K562 (cell line): Measurements from ENCODE around the gene FADS6. TPM values are rescaled to one million over a fixed set of nuclear protein-coding genes. Genes with fewer than 3 reads are reported as not detected.

ENCODE experiments used
- ATAC-seq: fragments of 200-7000 bp; cut with Tn5 transposase; 3 replicates; pipeline ENCODE4 v1.9.1; 2020; ENCODE audit warnings: moderate library complexity
- BruUV-seq: library from RNA; stranded (reverse); fragments of 400-500 nt; replicated peaks from 2 replicates; lab custom pipeline; 2021; lab: Mats Ljungman, UMichigan
- CTCF ChIA-PET: fragments of 300-600 bp; formaldehyde crosslinking; extraction: SDS; loops from one replicate; lab custom pipeline; 2021; ENCODE audit warnings: low intra/inter-chr PET ratio; lab: Yijun Ruan, JAX
- POLR2A ChIA-PET: fragments of 300-600, 350-650 bp; sonication (Branson Sonifier 250); formaldehyde crosslinking; extraction: SDS; loops from one replicate; lab custom pipeline; 2021; ENCODE audit warnings: antibody characterized with exemption, inconsistent platforms; lab: Yijun Ruan, JAX
- DNase-seq, 4 experiments: peaks; one replicate each; pipeline versions ENCODE4 v3.0.0 to v3.0.0-alpha.2; 2011 to 2018; ENCODE audit warnings: low spot score in 3 of 4, mixed read lengths in 3 of 4; ENCODE audit errors: extremely low read depth in 1 of 4
- FAIRE-seq: peaks from 2 replicates; lab custom pipeline; 2011; peaks lifted over from hg19 to GRCh38; lab: Jason Lieb, UNC
- H2AFZ ChIP-seq: 2 replicates; pipeline ENCODE4 v1.6.0; 2011; ENCODE audit warnings: low read depth, low read length, control low read depth, inconsistent platforms
- H3K27ac ChIP-seq: fragments of 200-600 bp; 3 replicates; pipeline ENCODE4 v1.8.0; 2011; ENCODE audit warnings: low read depth, mild to moderate bottlenecking, control low read depth, inconsistent platforms, low read length, moderate library complexity, mixed read lengths; ENCODE audit errors: extremely low read depth
- H3K27me3 ChIP-seq, 2 experiments: fragments of 300-600 bp in 1 of 2; 2 replicates in 1 of 2; 3 replicates in 1 of 2; pipeline versions ENCODE4 v1.6.0 to v1.8.0; 2011; ENCODE audit warnings: inconsistent platforms in 2 of 2, low read length in 2 of 2, mild to moderate bottlenecking in 1 of 2, mixed read lengths in 1 of 2, moderate library complexity in 1 of 2; ENCODE audit not compliant: control insufficient read depth in 2 of 2, insufficient read depth in 2 of 2
- H3K36me3 ChIP-seq: fragments of 300-600 bp; 3 replicates; pipeline ENCODE4 v1.8.0; 2011; ENCODE audit warnings: mild to moderate bottlenecking, low read length, inconsistent platforms; ENCODE audit not compliant: control insufficient read depth, insufficient read depth
- H3K4me1 ChIP-seq, 2 experiments: fragments of 200-600 bp in 1 of 2; replicated peaks in 1 of 2; 2 replicates in 1 of 2; 3 replicates in 1 of 2; pipeline versions ENCODE4 v1.5.1 to v1.8.0; 2011; ENCODE audit warnings: inconsistent platforms in 2 of 2, low read length in 2 of 2, mild to moderate bottlenecking in 1 of 2, mixed read lengths in 1 of 2, moderate library complexity in 1 of 2; ENCODE audit not compliant: control insufficient read depth in 2 of 2, insufficient read depth in 2 of 2
- H3K4me2 ChIP-seq: 2 replicates; pipeline ENCODE4 v1.6.1; 2011; ENCODE audit warnings: low read length, control low read depth, inconsistent platforms, mixed read lengths; ENCODE audit not compliant: insufficient read depth
- H3K4me3 ChIP-seq: fragments of 200-600 bp; sonication (generic), shearing (Covaris generic); 2 replicates; pipeline ENCODE4 v1.5.1; 2016; ENCODE audit warnings: control low read depth, inconsistent platforms
- H3K79me2 ChIP-seq: fragments of 200-600 bp; 3 replicates; pipeline ENCODE4 v1.8.0; 2011; ENCODE audit warnings: low read length, inconsistent platforms; ENCODE audit not compliant: control insufficient read depth, insufficient read depth
- H3K9ac ChIP-seq, 2 experiments: 2 replicates each; pipeline versions ENCODE4 v1.6.0 to v1.6.1; 2011; ENCODE audit warnings: low read depth in 2 of 2, low read length in 2 of 2, control low read depth in 1 of 2, inconsistent platforms in 1 of 2, mild to moderate bottlenecking in 1 of 2, mixed read lengths in 1 of 2; ENCODE audit not compliant: insufficient read depth in 1 of 2
- H3K9me1 ChIP-seq: one replicate; pipeline ENCODE4 v1.6.0; 2011; ENCODE audit warnings: inconsistent platforms, mild to moderate bottlenecking, low read length, moderate library complexity; ENCODE audit not compliant: control insufficient read depth, insufficient read depth
- H3K9me3 ChIP-seq: replicated peaks from 2 replicates; pipeline ENCODE4 v1.5.1; 2011; ENCODE audit warnings: low read depth, low read length, inconsistent platforms; ENCODE audit not compliant: control insufficient read depth, insufficient read depth
- H4K20me1 ChIP-seq: replicated peaks from 2 replicates; pipeline ENCODE4 v1.6.1; 2011; ENCODE audit warnings: low read length, inconsistent platforms, mixed read lengths; ENCODE audit not compliant: control insufficient read depth, insufficient read depth
- ARID2 ChIP-seq: fragments of 450-650 bp; IDR thresholded peaks from 2 replicates; pipeline ENCODE4 v1.6.1; 2017; ENCODE audit warnings: antibody characterized with exemption, mild to moderate bottlenecking
- HDGF ChIP-seq: fragments of 450-650 bp; IDR thresholded peaks from 2 replicates; pipeline ENCODE4 v1.6.1; 2016
- TCF3 ChIP-seq: sonication (generic); formaldehyde crosslinking; IDR thresholded peaks from 2 replicates; pipeline ENCODE4 v1.4.0; 2020; ENCODE audit warnings: mild to moderate bottlenecking, missing genetic modification reagents
- ZBED1 ChIP-seq: IDR thresholded peaks from 2 replicates; pipeline ENCODE4 v1.6.1; 2014
- WGBS: fragments of 100-300 bp; shearing (Covaris generic); methylation state at CpG from one replicate; pipeline ENCODE4 v1.1.6; 2016; ENCODE audit warnings: low coverage, mixed read lengths; ENCODE audit not compliant: insufficient coverage; ENCODE audit errors: missing lambda C conversion rate; 5-methylcytosine and 5-hydroxymethylcytosine counted together
- in situ Hi-C: fragments of 300-500 bp; cut with MboI; formaldehyde crosslinking; loops from 4 replicates; pipeline ENCODE4 v1.15.0; 2018; ENCODE audit warnings: inconsistent platforms, mixed read lengths
- intact Hi-C: fragments of 100-400 bp; cut with micrococcal nuclease; formaldehyde crosslinking; loops from 2 replicates; pipeline ENCODE4 v1.14.2; 2022
- polyA plus RNA-seq, 8 experiments: library from polyadenylated mRNA; depleted of rRNA in 4 of 8; stranded (reverse) in 5 of 8; unstranded in 3 of 8; fragments of >200 nt; fragmentation: Nextera tagmentation in 2 of 8; fragmentation: Illumina TruSeq in 1 of 8; extraction: Ambion mirVana in 2 of 8; extraction: Trizol in 1 of 8; gene quantifications; 2 replicates each; pipeline versions ENCODE4 v1.2.1 to v1.2.3, GENCODE V29; 2011 to 2014; ENCODE audit warnings: inconsistent platforms in 1 of 8, missing spikeins in 1 of 8
- total RNA-seq, 7 experiments: library from RNA; depleted of rRNA in 6 of 7; stranded (reverse); fragments of >200 nt in 6 of 7; fragmentation: Illumina TruSeq in 2 of 7; extraction: Trizol in 2 of 7; gene quantifications; 2 replicates each; pipeline versions ENCODE4 v1.2.1 to v1.2.3, GENCODE V29; 2011 to 2021; ENCODE audit warnings: low replicate concordance in 1 of 7
- TF ChIP-seq, protein P1 (sequence below): fragments of 450-650 bp; IDR thresholded peaks from 2 replicates; pipeline ENCODE4 v1.6.1; 2018; ENCODE audit not compliant: partially characterized antibody
- TF ChIP-seq, protein P2 (sequence below): fragments of 450-650 bp; IDR thresholded peaks from 2 replicates; pipeline ENCODE4 v1.6.1; 2016; ENCODE audit warnings: antibody characterized with exemption

The FADS6 gene
- total and polyA plus RNA-seq, 9 of the 15 experiments (the other 6 are each of a cell fraction or from before 2014, with no cell fraction given) = 0.18 to 0.22 TPM; not detected in 7

DNA sequence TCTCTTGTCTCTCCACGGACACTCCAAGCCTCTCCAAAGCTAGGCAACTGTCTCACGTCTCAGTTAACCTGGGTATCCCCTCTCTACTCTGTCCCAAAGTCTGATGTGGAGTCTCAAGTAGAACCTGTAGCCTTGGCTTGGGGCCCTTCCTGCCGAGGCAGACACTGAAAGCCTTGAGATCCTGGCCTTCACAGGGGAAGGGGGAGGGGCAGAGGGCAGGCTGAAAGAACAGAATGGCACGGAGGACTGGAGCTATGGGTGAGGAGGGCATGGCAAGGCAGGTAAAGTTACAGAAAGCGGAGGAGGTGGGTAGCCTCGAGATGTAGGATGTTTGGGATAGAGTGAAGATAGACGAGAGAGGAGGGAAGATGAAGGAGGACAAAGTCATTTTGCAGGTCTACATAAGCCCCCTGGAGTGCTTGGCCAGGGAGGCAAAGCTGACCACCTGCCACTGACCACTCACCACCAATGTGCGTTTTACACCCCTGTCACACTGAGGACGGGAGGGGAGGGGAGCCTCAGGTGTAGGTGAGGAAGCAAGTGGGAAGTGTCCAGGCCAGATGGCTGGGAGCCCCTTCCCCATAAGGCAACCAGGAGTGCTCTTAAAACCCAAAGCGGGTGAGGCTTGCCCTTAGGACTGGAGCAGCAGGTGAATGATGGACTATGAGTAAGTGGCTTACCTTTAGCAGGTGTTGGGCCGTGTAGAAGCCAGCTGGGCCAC is 21.9 kb downstream of the FADS6 start:
- Histone ChIP-seq H3K36me3 (peaks cover 19% of the 10 kb centered on the region; the same call in 1 of the 3 replicates), H3K79me2 (peaks cover 29% of the 10 kb centered on the region), H4K20me1 (no peaks in the 10 kb centered on the region; the same call in 1 of the 2 replicates), H3K9me3 (no peaks in the 10 kb centered on the region), H3K4me2 (peak overlapping the region; percentile 94), H3K9ac (peak overlapping the region; percentile 82 to 97; a peak in 3 of 4 replicates), H3K9me1 (no peaks in the 10 kb centered on the region), H3K27me3 (no peaks in the 10 kb centered on the region), H3K27ac (peak overlapping the region; percentile 13; the same call in 1 of the 3 replicates), H2AFZ (no peak overlapping the region), H3K4me1 (peaks cover 67 to 68% of the 10 kb centered on the region in 2 experiments), H3K4me3 (peak overlapping the region; percentile 72)
- WGBS = 59% methylated on average over 8 of the region's 11 CpGs
- no peak for DNase-seq
- TF ChIP-seq, protein P1, sequence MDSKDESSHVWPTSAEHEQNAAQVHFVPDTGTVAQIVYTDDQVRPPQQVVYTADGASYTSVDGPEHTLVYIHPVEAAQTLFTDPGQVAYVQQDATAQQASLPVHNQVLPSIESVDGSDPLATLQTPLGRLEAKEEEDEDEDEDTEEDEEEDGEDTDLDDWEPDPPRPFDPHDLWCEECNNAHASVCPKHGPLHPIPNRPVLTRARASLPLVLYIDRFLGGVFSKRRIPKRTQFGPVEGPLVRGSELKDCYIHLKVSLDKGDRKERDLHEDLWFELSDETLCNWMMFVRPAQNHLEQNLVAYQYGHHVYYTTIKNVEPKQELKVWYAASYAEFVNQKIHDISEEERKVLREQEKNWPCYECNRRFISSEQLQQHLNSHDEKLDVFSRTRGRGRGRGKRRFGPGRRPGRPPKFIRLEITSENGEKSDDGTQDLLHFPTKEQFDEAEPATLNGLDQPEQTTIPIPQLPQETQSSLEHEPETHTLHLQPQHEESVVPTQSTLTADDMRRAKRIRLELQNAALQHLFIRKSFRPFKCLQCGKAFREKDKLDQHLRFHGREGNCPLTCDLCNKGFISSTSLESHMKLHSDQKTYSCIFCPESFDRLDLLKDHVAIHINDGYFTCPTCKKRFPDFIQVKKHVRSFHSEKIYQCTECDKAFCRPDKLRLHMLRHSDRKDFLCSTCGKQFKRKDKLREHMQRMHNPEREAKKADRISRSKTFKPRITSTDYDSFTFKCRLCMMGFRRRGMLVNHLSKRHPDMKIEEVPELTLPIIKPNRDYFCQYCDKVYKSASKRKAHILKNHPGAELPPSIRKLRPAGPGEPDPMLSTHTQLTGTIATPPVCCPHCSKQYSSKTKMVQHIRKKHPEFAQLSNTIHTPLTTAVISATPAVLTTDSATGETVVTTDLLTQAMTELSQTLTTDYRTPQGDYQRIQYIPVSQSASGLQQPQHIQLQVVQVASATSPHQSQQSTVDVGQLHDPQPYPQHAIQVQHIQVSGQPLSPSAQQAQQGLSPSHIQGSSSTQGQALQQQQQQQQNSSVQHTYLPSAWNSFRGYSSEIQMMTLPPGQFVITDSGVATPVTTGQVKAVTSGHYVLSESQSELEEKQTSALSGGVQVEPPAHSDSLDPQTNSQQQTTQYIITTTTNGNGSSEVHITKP = no peak
- TF ChIP-seq TCF3 (no peak), ZBED1 (no peak), ARID2 (0 out of 2 replicates have a peak, but pooled peaks have one; percentile 15), HDGF (0 out of 2 replicates have a peak, but pooled peaks have one; percentile 61)
- TF ChIP-seq, protein P2, sequence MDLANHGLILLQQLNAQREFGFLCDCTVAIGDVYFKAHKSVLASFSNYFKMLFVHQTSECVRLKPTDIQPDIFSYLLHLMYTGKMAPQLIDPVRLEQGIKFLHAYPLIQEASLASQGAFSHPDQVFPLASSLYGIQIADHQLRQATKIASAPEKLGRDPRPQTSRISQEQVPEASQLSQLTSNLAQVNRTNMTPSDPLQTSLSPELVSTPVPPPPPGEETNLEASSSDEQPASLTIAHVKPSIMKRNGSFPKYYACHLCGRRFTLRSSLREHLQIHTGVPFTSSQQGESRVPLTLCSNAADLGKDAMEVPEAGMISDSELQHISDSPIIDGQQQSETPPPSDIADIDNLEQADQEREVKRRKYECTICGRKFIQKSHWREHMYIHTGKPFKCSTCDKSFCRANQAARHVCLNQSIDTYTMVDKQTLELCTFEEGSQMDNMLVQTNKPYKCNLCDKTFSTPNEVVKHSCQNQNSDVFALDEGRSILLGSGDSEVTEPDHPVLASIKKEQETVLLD = 0 out of 2 replicates have a peak, but pooled peaks have one; percentile 19
- FAIRE-seq = no peak
- POLR2A ChIA-PET = interaction anchor here (1.1 to 4.2 kb wide), 5 partner anchors 9 to 89 kb away, joined by 3 to 62 read pairs (median 6); partner anchors contain the start of gene GRIN2C
- CTCF ChIA-PET = no interaction called here
- in situ Hi-C loops = no loop called here
- no peak for ATAC-seq
- intact Hi-C loops = loop anchor here (10.0 kb wide), 1 partner anchor 163 kb away; no protein-coding TSS in a partner anchor
- no TSS peak for BruUV-seq
